CD4-positive, alpha-beta T cell treated with Interleukin-1 beta for 1 hour (primary cell): ENCODE measurements around the gene CFAP65.

Experiments used
- DNase-seq, 2 donors: peaks; one replicate each; pipeline ENCODE4 v3.0.0-alpha.2; 2020 to 2022

Gene CFAP65

GRCh38 chr2:219060821-219061791 lies 19.8 kb upstream of the CFAP65 start, which contains the start of gene IHH:
IHH (minus strand) TSS chr2:219060921; CDS start chr2:219060467, 454 bp downstream.
- DNase-seq: no peak

- no peak for DNase-seq
Observed at GRCh38 chr2:219059725-219060682, 18.7 kb upstream of the CFAP65 start.

DNA sequence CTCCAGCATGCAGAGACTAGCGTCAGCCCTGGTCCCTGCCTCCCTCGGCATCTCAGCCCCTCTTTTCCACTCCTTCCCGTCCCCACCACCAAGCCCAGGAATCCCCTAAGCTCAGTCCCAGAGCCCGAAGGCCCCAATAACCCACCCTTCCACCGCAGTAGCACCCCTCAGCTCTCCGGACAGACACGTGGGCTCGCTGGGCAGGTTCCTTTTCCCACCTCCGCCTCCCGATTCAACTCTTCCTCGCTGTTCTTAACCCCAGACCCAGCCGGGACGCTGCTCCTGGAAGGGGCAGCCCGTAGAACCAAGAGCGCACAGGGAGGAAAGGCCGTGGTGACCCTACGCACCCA lies 18.0 kb upstream of the CFAP65 start:
- no peak for DNase-seq

DNA sequence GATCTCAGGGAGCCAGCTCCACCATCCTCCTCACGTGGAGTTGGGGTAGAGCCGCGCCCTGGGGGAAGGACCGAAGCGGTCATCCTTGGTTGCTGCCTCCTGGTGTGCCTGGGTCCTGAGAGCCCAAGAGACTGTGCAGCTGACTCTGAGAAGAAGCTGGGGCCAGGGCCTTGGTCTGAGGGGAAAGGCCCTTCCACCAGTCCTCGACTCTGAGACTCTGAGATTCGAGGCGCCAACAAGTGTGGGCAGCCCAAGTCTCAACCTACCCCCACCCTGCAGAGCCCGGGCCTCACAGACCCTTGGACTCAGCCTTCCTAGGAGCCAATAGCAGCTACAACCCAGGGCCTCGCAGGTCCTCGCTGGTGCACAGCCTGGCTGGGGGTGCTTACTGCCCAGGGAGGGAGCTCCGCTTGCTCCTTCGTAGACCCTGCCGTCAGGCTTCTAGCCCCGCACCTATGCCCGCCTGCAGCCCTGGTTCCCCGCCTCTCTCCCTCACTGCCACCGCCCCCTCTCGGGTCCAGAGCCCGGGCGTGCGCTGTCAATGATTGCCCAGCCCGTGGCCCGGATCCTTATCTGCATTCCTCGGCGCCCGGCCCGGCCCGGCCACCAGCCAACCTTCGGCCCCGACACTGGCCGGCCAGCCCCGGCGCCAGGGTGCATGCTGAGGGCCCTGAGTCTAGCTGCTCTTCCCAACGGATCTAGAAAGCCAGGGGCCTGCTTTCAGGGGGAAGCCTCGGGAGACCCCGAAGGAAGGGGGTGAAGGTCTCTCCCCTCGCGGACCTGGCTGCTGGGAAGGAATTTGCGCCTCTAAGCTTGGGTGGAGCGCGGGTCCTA lies 17.4 kb upstream of the CFAP65 start:
- DNase-seq: no peak

DNA sequence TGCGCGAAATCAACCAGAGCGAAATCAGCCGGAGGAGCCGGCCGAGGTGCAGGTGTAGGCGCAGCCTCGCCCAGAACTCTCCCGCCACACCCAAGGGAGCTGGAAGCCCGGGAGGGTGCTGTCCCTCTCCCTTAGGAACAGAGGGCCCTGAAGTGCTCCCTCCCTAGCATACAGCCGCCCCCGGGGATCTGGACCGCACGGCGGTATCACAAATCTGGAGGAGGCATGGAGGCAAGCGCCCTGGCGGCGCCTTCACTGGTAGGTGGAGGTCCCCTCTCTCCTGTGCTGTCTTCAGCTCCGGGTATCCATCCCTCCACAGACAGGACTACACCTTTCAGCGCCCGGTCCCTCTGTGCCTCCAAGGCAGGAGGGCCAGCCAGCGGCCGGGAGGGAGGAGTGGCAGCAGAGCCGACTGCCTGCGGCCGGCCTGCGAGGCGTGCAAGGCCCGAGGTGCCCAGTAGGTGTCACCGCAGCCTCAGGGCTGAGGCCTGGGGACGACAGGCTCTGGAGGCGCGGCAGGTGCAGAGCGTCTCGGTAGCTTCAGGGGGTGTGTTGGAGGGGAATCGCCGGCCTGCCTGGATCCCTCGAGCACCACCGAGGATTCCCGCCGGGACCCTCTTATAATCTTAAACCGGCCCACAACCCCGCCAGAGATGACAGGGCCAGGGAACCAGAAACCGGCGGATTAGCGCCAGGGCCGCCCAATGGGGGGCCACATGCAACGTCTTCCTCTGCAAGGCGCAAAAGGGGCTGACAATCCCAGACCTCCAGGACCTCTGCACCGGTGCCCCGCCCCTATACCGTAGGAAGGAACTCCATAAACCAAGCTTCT lies 16.6 kb upstream of the CFAP65 start:
- DNase-seq: peak; percentile 77 to 79

DNA sequence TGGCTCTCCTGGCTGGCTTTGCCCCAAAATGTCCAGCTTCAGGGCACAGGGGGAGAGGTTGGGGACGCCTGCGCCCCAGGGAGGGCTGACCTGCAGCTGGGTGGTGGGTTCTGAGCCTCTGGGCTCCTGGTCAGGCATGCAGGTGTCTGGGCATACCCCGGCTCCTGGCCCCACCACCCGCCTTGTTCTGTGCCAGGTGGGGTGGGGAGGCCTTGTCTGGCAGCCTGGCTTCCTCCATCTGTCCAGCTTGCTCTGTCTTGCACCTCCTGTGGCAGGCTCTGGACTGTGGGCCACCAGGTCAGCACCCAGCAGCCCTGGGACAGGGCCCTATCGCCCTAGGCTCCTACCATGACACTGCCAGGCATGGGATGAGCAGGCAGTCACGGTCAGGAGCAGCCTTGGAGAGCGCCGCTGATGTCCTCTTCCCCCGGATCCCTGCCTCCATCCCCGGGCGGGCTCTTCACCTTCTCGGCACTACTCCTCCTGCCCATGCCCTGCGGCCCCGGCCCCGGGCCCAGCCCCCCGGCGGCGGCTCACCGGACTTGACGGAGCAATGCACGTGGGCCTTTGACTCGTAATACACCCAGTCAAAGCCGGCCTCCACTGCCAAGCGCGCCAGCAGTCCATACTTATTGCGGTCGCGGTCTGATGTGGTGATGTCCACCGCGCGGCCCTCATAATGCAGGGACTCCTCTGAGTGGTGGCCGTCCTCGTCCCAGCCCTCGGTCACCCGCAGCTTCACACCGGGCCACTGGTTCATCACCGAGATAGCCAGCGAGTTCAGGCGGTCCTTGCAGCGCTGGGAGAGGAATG lies 15.8 kb upstream of the CFAP65 start:
- no peak for DNase-seq

DNA sequence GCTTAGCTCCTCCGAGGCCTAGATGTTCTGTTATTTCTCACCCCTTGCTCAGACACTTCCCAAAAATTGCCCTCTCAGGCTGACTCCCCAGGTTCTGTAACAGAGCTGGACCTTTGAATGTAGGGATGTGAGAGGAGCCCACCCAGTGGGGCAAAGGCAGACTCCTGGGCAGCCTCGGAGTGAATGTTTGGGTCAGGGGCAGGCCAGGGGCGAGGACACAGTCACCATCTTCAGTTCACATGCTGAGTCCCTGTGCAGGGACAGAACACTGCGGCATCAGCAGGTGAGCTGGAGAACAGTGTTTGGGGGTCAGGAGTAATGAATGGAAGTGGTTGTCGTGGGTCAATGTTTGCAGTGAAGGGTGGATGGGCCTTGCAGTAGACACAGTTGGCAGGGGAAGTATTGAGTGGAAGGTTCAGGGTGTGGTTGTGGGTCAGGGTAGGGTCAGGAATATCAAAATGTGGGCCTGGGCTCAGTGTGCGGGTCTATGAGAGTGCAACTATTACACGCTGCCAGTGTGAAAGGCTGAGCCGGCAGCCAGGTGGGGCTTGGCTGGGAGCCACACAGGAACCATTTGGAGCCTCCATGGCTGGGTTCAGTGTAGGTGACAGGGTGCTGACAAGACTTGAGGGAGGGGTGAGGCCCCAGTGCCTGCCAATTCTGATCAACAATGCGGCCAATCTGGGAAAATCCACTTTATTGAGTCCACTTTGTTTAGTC lies 15.0 kb upstream of the CFAP65 start:
- DNase-seq: no peak

GRCh38 chr2:219054956-219055903 lies 13.9 kb upstream of the CFAP65 start:
- DNase-seq: no peak

DNA sequence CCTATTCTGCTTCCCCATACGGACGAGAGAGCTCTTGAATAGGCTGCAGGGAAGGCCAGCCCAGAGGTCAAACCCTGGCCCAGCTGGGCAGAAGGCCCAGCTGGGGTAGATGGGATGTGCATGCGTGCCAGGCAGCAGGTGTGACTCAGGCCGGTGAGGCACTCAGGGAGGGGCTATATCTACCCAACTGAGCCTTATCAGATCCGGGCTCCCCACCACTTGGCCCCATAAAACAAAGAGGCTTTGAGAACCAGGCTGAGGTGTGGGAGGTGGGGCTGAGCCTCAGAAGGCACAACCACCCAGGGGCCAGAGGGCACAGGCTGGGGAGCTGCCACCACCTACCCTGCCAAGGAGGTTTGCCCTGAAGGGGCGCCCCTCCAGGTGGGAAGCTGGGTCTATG lies 8.0 kb upstream of the CFAP65 start:
- no peak for DNase-seq

- DNase-seq: no peak
Observed at GRCh38 chr2:219045937-219046550, 4.7 kb upstream of the CFAP65 start.

DNA sequence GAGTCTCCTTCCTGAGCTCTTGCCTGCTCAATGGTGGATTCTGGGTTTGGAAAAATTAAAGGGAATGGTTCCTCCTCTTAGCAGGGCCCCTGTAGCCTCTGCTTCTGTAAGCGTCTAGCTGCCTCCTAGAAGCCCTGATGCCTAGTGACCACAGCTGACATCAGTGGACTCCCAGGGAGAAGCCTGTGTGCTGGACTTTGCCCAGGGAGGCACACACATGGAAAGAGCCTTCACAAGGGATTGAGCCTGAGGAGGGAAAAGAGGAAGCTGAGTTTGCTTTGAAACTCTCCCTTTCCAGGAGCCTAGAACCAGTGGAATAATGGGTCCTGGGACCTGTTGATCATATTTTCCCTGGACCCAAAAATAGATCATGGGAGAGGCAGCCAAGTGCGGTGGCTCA lies 1.4 kb upstream of the CFAP65 start:
- no peak for DNase-seq

DNA sequence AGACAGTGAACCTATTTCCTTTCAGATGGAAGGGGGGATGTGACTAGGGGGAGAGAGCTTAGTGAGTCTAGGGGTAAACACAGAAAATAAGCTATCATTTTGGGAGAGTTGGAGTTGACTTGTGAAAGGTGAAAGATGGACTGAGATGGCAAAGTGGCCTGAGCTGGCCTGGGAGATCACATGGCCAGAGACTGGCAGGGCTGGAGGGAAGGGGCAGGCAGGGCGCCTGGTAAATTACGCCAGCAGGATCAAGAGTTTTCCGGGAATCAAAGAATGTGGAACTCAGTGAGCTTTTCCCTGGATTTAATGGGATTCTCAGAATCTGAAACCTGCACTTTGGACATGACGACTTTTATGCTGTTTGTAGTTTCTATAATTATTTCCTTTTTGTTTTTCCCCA lies 841 bp upstream of the CFAP65 start:
- DNase-seq: no peak

DNA sequence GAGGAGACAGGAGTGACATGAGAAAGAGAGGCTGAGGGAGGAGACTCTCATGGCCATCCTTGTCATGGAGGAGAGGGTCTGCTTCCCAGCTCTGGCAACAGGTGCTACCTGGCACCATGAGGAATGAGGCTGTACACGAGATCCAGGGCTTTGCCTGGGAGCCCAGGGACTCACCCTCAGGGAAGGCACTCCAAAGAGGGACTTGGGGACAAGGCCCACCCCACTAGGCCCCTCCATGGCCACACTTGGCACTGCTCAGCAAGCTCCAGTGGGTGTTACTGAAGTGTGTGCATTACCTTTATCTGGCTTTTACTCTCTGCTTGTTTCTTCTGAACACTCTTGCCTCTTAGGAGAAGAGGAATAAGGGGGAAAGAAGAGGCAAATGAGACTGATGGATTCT lies 2.7 kb downstream of the CFAP65 start:
- DNase-seq: no peak

GRCh38 chr2:219037783-219038499 lies 3.4 kb downstream of the CFAP65 start:
- no peak for DNase-seq

DNA sequence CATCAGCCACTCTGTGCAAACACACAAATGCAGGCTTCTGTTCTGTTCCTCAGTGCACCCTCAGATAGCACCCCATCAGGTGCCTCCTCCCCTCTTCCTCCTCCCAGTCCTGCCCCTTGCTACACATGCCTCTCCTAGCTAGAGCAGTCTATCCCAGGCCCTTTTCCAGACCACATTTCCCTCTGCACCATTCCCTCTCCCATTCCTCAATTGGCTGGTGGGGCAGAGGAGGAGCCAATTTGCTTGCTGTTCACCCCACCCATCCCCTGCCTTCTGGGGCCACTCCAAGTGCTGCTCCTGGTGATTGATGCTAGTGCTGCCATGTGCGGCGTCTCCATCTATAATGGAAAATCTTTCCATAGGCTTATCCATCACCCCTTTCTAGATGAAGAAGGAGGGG lies 5.4 kb downstream of the CFAP65 start:
- DNase-seq: no peak

DNA sequence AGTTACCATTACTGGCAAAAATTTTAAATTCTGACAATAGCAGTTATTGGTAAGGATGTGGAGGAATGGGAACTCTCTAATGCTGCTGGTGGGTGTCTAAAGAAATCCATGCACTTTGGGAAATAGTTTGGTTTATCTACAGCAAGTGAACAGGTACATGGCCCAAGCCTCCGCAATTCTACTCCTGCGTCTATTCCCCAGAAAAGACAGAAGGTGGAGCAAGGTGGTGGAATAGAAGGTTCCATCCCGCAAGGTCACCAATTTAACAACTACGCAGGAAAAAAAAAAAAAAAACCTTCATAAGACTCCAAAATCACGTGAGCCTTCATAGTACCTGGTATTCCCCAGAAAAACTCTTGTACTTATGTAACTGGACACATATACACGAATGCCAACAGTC lies 6.5 kb downstream of the CFAP65 start:
- no peak for DNase-seq

DNA sequence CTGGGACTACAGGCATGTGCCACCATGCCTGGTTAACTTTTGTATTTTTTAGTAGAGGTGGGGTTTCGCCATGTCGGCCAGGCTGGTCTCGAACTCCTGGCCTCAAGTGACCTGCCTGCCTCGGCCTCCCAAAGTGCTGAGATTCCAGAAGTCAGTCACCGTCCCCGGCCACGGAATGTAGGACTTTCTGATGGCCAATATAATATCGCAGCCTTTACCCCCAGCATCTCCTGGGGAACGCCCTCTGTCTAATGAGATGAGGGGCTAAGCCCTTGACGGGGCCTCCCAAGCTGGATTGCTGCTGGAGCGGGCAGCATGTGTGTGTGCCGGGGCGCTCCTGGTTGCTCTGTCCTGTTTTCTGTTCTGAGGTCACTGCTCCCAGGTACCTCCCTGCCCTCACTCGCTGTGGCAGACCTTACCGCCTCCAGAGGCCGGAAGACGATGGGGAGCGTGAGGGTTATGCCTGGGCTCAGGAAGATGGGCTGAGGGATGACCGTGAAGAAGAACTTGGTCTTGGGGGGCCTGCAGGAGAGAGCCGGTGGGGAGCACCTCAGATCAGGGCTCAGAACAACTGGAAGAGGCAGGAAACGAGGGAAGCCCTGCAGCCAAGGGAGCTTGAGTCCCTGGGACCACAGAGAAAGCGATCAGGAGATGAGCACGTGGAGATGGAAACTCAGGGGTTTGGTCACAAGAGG lies 9.1 kb downstream of the CFAP65 start:
- DNase-seq: no peak
